ENCODE results near the gene ORC3.

The ORC3 gene

DNA sequence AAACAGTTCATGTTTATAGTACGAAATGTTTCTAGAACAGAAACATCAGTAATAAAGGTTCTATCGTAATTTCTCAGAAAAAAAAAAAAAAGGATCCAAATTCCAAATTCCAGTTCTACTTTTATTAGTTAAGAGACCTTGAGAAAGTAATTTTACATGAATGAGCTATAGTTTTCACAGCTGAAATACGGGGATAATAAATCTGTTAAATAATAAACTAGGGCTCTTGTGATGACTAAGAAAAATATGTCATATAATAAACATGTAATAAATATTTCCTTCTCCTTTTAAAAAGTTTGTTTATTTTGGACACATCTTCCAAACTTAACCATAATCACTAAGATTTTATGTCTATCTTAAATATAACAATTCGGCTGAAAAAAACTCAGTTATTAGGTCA lies 17.9 kb upstream of the ORC3 start:
- TF ChIP-seq, protein P1, sequence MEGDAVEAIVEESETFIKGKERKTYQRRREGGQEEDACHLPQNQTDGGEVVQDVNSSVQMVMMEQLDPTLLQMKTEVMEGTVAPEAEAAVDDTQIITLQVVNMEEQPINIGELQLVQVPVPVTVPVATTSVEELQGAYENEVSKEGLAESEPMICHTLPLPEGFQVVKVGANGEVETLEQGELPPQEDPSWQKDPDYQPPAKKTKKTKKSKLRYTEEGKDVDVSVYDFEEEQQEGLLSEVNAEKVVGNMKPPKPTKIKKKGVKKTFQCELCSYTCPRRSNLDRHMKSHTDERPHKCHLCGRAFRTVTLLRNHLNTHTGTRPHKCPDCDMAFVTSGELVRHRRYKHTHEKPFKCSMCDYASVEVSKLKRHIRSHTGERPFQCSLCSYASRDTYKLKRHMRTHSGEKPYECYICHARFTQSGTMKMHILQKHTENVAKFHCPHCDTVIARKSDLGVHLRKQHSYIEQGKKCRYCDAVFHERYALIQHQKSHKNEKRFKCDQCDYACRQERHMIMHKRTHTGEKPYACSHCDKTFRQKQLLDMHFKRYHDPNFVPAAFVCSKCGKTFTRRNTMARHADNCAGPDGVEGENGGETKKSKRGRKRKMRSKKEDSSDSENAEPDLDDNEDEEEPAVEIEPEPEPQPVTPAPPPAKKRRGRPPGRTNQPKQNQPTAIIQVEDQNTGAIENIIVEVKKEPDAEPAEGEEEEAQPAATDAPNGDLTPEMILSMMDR (IDR thresholded peaks at IDR 0.05; ENCODE audit: insufficient read depth, low read length, missing control alignments) = no peak
- CTCF ChIA-PET = no interaction called here
- DNase-seq (ENCODE audit: low read depth, low spot score) = no peak
- H3K4me3 ChIP-seq (ENCODE audit: low read depth, low read length) = no peak overlapping the region
- POLR2A ChIA-PET = no interaction called here

DNA sequence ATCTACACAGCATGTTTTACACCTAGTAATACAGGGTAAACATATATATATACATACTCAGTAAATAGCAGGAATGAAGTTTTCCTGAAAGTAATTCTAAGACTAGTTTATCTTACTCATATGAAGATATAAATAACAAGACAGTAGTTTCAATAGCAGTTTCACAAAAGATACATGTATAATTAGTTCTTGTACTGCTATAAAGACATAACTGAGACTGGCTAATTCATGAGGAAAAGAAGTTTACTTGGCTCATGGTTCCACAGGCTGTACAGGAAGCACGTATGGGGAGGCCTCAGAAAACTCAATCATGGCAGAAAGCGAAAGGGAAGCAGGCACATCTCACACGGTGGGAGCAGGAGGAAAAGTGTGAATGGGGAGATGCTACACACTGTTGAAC lies 17.1 kb upstream of the ORC3 start:
- TF ChIP-seq, protein P1 (IDR thresholded peaks at IDR 0.05; ENCODE audit: insufficient read depth, low read length, missing control alignments) = no peak
- no peak for DNase-seq (ENCODE audit: low read depth, low spot score)
- ChIA-PET CTCF (interaction anchor here (0.6 kb wide), 1 partner anchor 1999 kb away, joined by 3 read pairs; no protein-coding TSS in a partner anchor), POLR2A (no interaction called here)
- no peak overlapping the region for H3K4me3 ChIP-seq (ENCODE audit: low read depth, low read length)

DNA sequence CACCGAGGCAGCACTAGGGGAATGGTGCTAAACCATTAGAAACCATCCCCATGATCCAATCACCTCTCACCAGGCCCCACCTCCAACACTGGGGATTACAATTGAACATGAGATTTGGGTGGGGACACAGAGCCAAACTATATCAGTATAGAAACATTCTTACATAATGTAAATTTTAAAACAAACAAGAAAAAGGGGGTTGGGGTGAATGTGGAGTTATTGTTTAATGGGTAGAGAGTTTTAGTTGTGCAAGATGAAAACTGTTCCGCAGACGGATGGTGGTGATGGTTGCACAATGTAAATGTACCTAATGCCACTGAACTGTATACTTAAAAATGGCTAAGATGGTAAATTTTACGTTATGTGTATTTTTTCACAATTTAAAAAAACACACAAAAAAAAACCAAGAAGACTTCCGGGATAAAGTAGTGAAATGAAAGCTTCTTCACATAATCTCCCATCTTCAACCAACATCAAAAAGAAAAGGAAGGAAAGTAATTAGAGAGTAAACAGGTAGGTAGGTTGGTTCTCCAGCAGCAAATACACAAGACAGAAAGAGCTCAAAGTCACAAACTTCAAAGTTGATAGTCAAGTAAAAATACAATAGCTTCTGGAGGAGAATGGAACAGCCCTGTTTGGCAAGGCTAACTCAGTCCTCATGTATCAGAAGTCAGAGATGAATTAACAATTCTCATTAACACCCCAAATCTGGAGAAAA lies 16.5 kb upstream of the ORC3 start:
- no peak overlapping the region for H3K4me3 ChIP-seq (ENCODE audit: low read depth, low read length)
- POLR2A ChIA-PET = interaction anchor here (0.6 kb wide), 1 partner anchor 223 kb away, joined by 3 read pairs; no protein-coding TSS in a partner anchor
- TF ChIP-seq, protein P1 (IDR thresholded peaks at IDR 0.05; ENCODE audit: insufficient read depth, low read length, missing control alignments) = no peak
- DNase-seq (ENCODE audit: low read depth, low spot score) = no peak
- CTCF ChIA-PET = interaction anchor here (0.6 kb wide), 1 partner anchor 1999 kb away, joined by 3 read pairs; no protein-coding TSS in a partner anchor

DNA sequence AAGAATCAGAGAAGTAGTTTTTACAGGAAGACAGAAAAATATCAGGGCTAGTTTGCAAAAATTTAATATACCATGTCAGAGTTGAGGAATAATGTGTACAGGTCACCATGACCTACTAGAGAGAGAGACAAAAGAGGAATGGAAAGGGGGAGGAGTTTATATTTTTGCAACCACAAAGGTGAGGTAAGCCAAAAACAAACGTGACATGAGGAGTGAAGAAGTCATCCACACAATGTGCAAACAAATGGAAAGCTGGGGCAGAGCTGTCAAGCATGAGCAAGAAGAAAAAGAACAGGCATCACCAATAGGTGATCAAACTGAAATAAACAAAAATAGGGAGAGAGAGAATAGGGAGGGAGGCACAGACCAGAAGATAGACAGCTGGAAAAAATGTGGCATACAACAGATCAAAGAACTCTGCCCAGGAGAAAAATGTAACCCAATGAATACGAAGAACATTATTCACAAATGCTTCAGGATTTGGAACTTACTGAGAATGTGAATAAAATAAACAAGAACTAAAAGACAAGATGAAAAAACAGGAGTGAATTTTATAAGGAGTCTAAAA lies 15.6 kb upstream of the ORC3 start:
- ChIA-PET POLR2A (interaction anchor here (0.6 to 0.7 kb wide), 2 partner anchors 221 to 224 kb away, joined by 3 read pairs; no protein-coding TSS in a partner anchor), CTCF (no interaction called here)
- no peak for DNase-seq (ENCODE audit: low read depth, low spot score)
- H3K4me3 ChIP-seq (ENCODE audit: low read depth, low read length) = no peak overlapping the region
- TF ChIP-seq, protein P1 (IDR thresholded peaks at IDR 0.05; ENCODE audit: insufficient read depth, low read length, missing control alignments) = no peak

DNA sequence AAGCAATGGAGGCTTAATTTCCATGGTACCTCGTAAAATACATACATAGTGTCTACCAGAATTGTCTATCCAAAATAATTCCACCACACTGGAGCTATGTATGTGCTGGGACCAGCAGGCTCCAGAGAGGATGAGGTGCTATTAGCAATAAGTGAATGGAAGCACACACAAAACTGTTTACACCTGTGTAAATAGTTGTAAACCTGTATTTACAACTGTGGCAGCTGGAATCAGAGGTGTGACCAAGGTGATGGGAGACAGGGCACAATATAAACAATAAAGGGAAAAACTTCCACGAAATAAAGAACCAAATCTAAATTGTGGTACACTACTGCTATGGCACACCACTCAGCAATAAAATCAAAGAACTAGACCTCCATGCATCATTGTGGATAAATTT lies 14.5 kb upstream of the ORC3 start:
- POLR2A ChIA-PET = no interaction called here
- DNase-seq (ENCODE audit: low read depth, low spot score) = no peak

DNA sequence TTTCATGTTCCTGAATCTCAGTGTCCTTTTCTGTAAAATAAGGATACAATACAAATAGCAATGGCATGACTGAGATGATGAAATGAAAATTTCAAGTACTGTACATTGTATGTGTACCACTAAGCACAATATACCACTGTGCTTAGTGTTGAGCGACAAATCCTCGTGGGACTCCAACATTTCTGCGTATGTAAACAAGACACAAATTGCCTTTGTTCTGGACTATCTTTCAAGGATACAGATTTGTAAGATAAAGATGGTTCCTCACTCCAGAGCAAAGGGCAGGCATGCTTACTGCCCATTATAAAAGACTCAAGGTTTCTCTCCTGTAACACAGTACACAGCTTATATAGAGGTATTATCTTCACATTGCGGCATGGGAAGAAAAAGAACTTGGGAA lies 6.1 kb upstream of the ORC3 start:
- no peak overlapping the region for H3K4me3 ChIP-seq (ENCODE audit: low read depth, low read length)
- ChIA-PET POLR2A (no interaction called here), CTCF (no interaction called here)
- TF ChIP-seq, protein P1 (IDR thresholded peaks at IDR 0.05; ENCODE audit: insufficient read depth, low read length, missing control alignments) = no peak
- no peak for DNase-seq (ENCODE audit: low read depth, low spot score)

More for the DNA sequence above, 14.5 kb upstream of the ORC3 start:
- CTCF ChIA-PET = interaction anchor here (1.8 kb wide), 1 partner anchor 14 kb away, joined by 5 read pairs; no protein-coding TSS in a partner anchor
- H3K4me3 ChIP-seq (ENCODE audit: low read depth, low read length) = no peak overlapping the region
- TF ChIP-seq, protein P1 (IDR thresholded peaks at IDR 0.05; ENCODE audit: insufficient read depth, low read length, missing control alignments) = no peak
